HepG2 (cell line): ENCODE measurements around the gene ZNRD2. TPM values are rescaled to one million over a fixed set of nuclear protein-coding genes. Genes with fewer than 3 reads are reported as not detected.

Source experiments
- ARID4A ChIP-seq: sonication (generic); formaldehyde crosslinking; IDR thresholded peaks from 2 replicates; pipeline ENCODE4 v1.5.0; 2020; ENCODE audit warnings: mild to moderate bottlenecking, missing genetic modification reagents, borderline replicate concordance
- ATF7 ChIP-seq, 2 experiments: fragments of 450-650 bp in 1 of 2; sonication (generic) in 1 of 2; formaldehyde crosslinking in 1 of 2; IDR thresholded peaks; 2 replicates each; pipeline versions ENCODE4 v1.4.0 to v1.6.1; 2016 to 2020; ENCODE audit warnings: antibody characterized with exemption in 1 of 2, mild to moderate bottlenecking in 1 of 2, missing genetic modification reagents in 1 of 2
- ATF7-NPFF ChIP-seq: sonication (generic); formaldehyde crosslinking; IDR thresholded peaks from 2 replicates; pipeline ENCODE4 v1.8.1; 2023; ENCODE audit warnings: mild to moderate bottlenecking, low read depth, missing genetic modification reagents, moderate library complexity
- CREBL2 ChIP-seq: sonication (generic); formaldehyde crosslinking; IDR thresholded peaks from 2 replicates; pipeline ENCODE4 v1.8.1; 2023; ENCODE audit warnings: missing genetic modification reagents, mild to moderate bottlenecking, borderline replicate concordance
- ETV6 ChIP-seq: sonication (generic); formaldehyde crosslinking; conservative IDR thresholded peaks from 2 replicates; pipeline ENCODE4 v1.4.0; 2020; ENCODE audit warnings: missing genetic modification reagents
- EZH2 ChIP-seq: conservative IDR thresholded peaks from 2 replicates; pipeline ENCODE4 v1.6.1; 2012; ENCODE audit warnings: mild to moderate bottlenecking, low read depth, low read length, moderate library complexity
- KDM3A ChIP-seq: IDR thresholded peaks from 2 replicates; pipeline ENCODE4 v1.6.1; 2018; ENCODE audit warnings: low read depth, missing compliant biosample characterization
- KDM5A ChIP-seq: fragments of 200-600 bp; sonication (generic); IDR thresholded peaks from 2 replicates; pipeline ENCODE4 v1.7.0; 2018; ENCODE audit warnings: antibody characterized with exemption, mild to moderate bottlenecking, low read length, borderline replicate concordance
- NCOA5 ChIP-seq: sonication (generic); formaldehyde crosslinking; IDR thresholded peaks from 2 replicates; pipeline ENCODE4 v1.4.0; 2020; ENCODE audit warnings: missing genetic modification reagents
- PAWR ChIP-seq: sonication (generic); formaldehyde crosslinking; IDR thresholded peaks from 2 replicates; pipeline ENCODE4 v1.4.0; 2020; ENCODE audit warnings: missing genetic modification reagents, mild to moderate bottlenecking, borderline replicate concordance
- RBM22 ChIP-seq: fragments of 200-400 bp; formaldehyde crosslinking; optimal IDR thresholded peaks from 2 replicates; pipeline ENCODE3; 2017; ENCODE audit warnings: mild to moderate bottlenecking, low read length, moderate library complexity
- SMARCC2 ChIP-seq: fragments of 450-650 bp; IDR thresholded peaks from 2 replicates; pipeline ENCODE4 v1.6.1; 2017; ENCODE audit warnings: antibody characterized with exemption, mild to moderate bottlenecking
- YEATS4 ChIP-seq: sonication (generic); formaldehyde crosslinking; IDR thresholded peaks from 2 replicates; pipeline ENCODE4 v1.4.0; 2020; ENCODE audit warnings: missing genetic modification reagents, borderline replicate concordance
- ZFP36 ChIP-seq: fragments of 150-350 bp; IDR thresholded peaks from 2 replicates; pipeline ENCODE4 v1.6.1; 2018; ENCODE audit warnings: borderline replicate concordance, low read length, low read depth; ENCODE audit not compliant: partially characterized antibody
- ZNF142 ChIP-seq: sonication (generic); formaldehyde crosslinking; IDR thresholded peaks from 2 replicates; pipeline ENCODE4 v1.4.0; 2020; ENCODE audit warnings: missing genetic modification reagents
- ZNF343 ChIP-seq: sonication (generic); formaldehyde crosslinking; IDR thresholded peaks from 2 replicates; pipeline ENCODE4 v1.4.0; 2020; ENCODE audit warnings: mild to moderate bottlenecking, missing genetic modification reagents
- ZNF350 ChIP-seq: sonication (generic); formaldehyde crosslinking; IDR thresholded peaks from 2 replicates; pipeline ENCODE4 v1.4.0; 2020; ENCODE audit warnings: mild to moderate bottlenecking, low read depth, missing genetic modification reagents, borderline replicate concordance
- ZNF543 ChIP-seq: sonication (generic); formaldehyde crosslinking; IDR thresholded peaks from 2 replicates; pipeline ENCODE4 v1.4.0; 2020; ENCODE audit warnings: mild to moderate bottlenecking, missing genetic modification reagents
- ZNF605 ChIP-seq: sonication (generic); formaldehyde crosslinking; IDR thresholded peaks from 2 replicates; pipeline ENCODE4 v1.8.0; 2022; ENCODE audit warnings: mild to moderate bottlenecking, missing genetic modification reagents
- ZSCAN25 ChIP-seq: sonication (generic); formaldehyde crosslinking; IDR thresholded peaks from 2 replicates; pipeline ENCODE4 v1.8.0; 2022; ENCODE audit warnings: mild to moderate bottlenecking, missing genetic modification reagents
- polyA plus RNA-seq, 8 experiments: library from polyadenylated mRNA; depleted of rRNA in 3 of 8; stranded (reverse) in 7 of 8; unstranded in 1 of 8; fragments of >200 nt; fragmentation: Illumina TruSeq in 4 of 8; extraction: Trizol in 4 of 8; gene quantifications; 2 replicates each; pipeline versions ENCODE4 v1.2.1 to v1.2.3, GENCODE V29; 2011 to 2016; ENCODE audit warnings: low read depth in 4 of 8, missing spikeins in 1 of 8, mixed read lengths in 1 of 8; ENCODE audit not compliant: insufficient read depth in 1 of 8
- total RNA-seq, 5 experiments: library from RNA; depleted of rRNA; stranded (reverse); fragments of >200 nt; fragmentation: Illumina TruSeq; extraction: Trizol; gene quantifications; 2 replicates each; pipeline ENCODE4 v1.2.3, GENCODE V29; 2016; ENCODE audit warnings: low read depth in 1 of 5

Gene ZNRD2
- total and polyA plus RNA-seq, 2 of the 13 experiments (the other 11 are each of a cell fraction or from before 2014, with no cell fraction given): 29.2 to 34.0 TPM

GRCh38 chr11:65574109-65574810 is 4.0 kb downstream of the ZNRD2 start (continued):
- TF ChIP-seq ZNF142 (CRISPR knock-in tag) (no peak), ZNF543 (CRISPR knock-in tag) (no peak), KDM5A (no peak), ZNF343 (no peak), ETV6 (CRISPR knock-in tag) (no peak), ZFP36 (no peak), PAWR (CRISPR knock-in tag) (no peak), CREBL2 (CRISPR knock-in tag) (no peak), ZSCAN25 (no peak), ATF7-NPFF (CRISPR knock-in tag) (peak; percentile 60; the same call in 1 of the 2 replicates), EZH2 (no peak), KDM3A (CRISPR knock-in tag) (no peak), ATF7 (IDR thresholded peaks at IDR 0.05) (no peak), ATF7 (CRISPR knock-in tag; IDR thresholded peaks at IDR 0.05) (no peak), SMARCC2 (no peak), ARID4A (CRISPR knock-in tag) (peak; percentile 47; the same call in 1 of the 2 replicates), YEATS4 (CRISPR knock-in tag) (0 out of 2 replicates have a peak, but pooled peaks have one; percentile 37), RBM22 (peak; percentile 74), ZNF605 (CRISPR knock-in tag) (no peak), NCOA5 (CRISPR knock-in tag) (no peak), ZNF350 (CRISPR knock-in tag) (no peak)
